Endothelial cell of umbilical vein (primary cell): ENCODE results near the gene PAX2. TPM values are rescaled to one million over a fixed set of nuclear protein-coding genes. Genes with fewer than 3 reads are reported as not detected.

Experiments used
- BruUV-seq: library from RNA; stranded (reverse); fragments of 400-500 nt; replicated peaks from 2 replicates; lab custom pipeline; 2021; lab: Mats Ljungman, UMichigan
- CTCF ChIA-PET: fragments of 300-600, 350-600 bp; sonication (Branson Sonifier 250); formaldehyde crosslinking; loops from one replicate; lab custom pipeline; 2021; ENCODE audit warnings: antibody characterized with exemption, inconsistent platforms; lab: Charles Lee
- POLR2A ChIA-PET: fragments of 300-600, 350-600 bp; sonication (Branson Sonifier 250); formaldehyde crosslinking; loops from one replicate; lab custom pipeline; 2021; ENCODE audit warnings: antibody characterized with exemption, inconsistent platforms; lab: Charles Lee
- DNase-seq: peaks from one replicate; pipeline ENCODE4 v3.0.0-alpha.2; 2011; ENCODE audit warnings: low read depth, low spot score
- FAIRE-seq: peaks from 2 replicates; lab custom pipeline; 2011; peaks lifted over from hg19 to GRCh38; lab: Jason Lieb, UNC
- H2AFZ ChIP-seq: 2 replicates; pipeline ENCODE4 v1.6.0; 2012; ENCODE audit warnings: low read depth, low read length, control low read depth, inconsistent platforms
- H3K27ac ChIP-seq: 2 replicates; pipeline ENCODE4 v1.5.1; 2011; ENCODE audit warnings: low read depth, mild to moderate bottlenecking, control low read depth, low read length, moderate library complexity; ENCODE audit not compliant: insufficient read depth
- H3K27me3 ChIP-seq, 2 experiments: 2 replicates each; pipeline versions ENCODE4 v1.6.0 to v1.6.1; 2011; ENCODE audit warnings: low read length in 2 of 2, mixed read lengths in 1 of 2; ENCODE audit not compliant: control insufficient read depth in 2 of 2, insufficient read depth in 2 of 2
- H3K36me3 ChIP-seq, 2 experiments: 2 replicates in 1 of 2; 3 replicates in 1 of 2; pipeline ENCODE4 v1.5.1; 2011; ENCODE audit warnings: low read length in 2 of 2, mild to moderate bottlenecking in 1 of 2, moderate library complexity in 1 of 2; ENCODE audit not compliant: control insufficient read depth in 2 of 2, insufficient read depth in 2 of 2; ENCODE audit errors: extremely low read depth in 1 of 2
- H3K4me1 ChIP-seq: 3 replicates; pipeline ENCODE4 v1.5.1; 2011; ENCODE audit warnings: mild to moderate bottlenecking, low read length; ENCODE audit not compliant: control insufficient read depth, insufficient read depth; ENCODE audit errors: extremely low read depth
- H3K4me2 ChIP-seq: 2 replicates; pipeline ENCODE4 v1.6.1; 2011; ENCODE audit warnings: low read length, control low read depth, mixed read lengths; ENCODE audit not compliant: insufficient read depth
- H3K4me3 ChIP-seq, 3 experiments: fragments of 200-600 bp in 1 of 3; sonication (generic), shearing (Covaris generic) in 1 of 3; replicated peaks in 1 of 3; 2 replicates each; pipeline ENCODE4 v1.5.1; 2011 to 2016; ENCODE audit warnings: control low read depth in 3 of 3, low read length in 3 of 3, mild to moderate bottlenecking in 2 of 3, inconsistent platforms in 1 of 3, low read depth in 1 of 3, moderate library complexity in 1 of 3; ENCODE audit not compliant: insufficient read depth in 1 of 3
- H3K79me2 ChIP-seq: 2 replicates; pipeline ENCODE4 v1.6.0; 2012; ENCODE audit warnings: low read length, inconsistent platforms; ENCODE audit not compliant: control insufficient read depth, insufficient read depth
- H3K9ac ChIP-seq: replicated peaks from 2 replicates; pipeline ENCODE3; 2011; ENCODE audit warnings: low read length, control low read depth; ENCODE audit not compliant: insufficient read depth; ENCODE audit errors: extremely low read depth
- H3K9me1 ChIP-seq: replicated peaks from 3 replicates; pipeline ENCODE4 v1.6.0; 2011; ENCODE audit warnings: mild to moderate bottlenecking, low read length; ENCODE audit not compliant: control insufficient read depth, insufficient read depth; ENCODE audit errors: extremely low read depth
- H3K9me3 ChIP-seq: replicated peaks from 2 replicates; pipeline ENCODE4 v1.5.1; 2012; ENCODE audit warnings: low read length, inconsistent platforms; ENCODE audit not compliant: control insufficient read depth, insufficient read depth
- H4K20me1 ChIP-seq: replicated peaks from 2 replicates; pipeline ENCODE3; 2011; ENCODE audit warnings: mild to moderate bottlenecking, low read length; ENCODE audit not compliant: control insufficient read depth, insufficient read depth; ENCODE audit errors: extremely low read depth
- CTCF ChIP-seq, 2 donors: IDR thresholded peaks; 1 replicate in 1 of 2; 2 replicates in 1 of 2; pipeline ENCODE4 v1.5.1; 2011; ENCODE audit warnings: low read length in 2 of 2, mild to moderate bottlenecking in 2 of 2, moderate library complexity in 2 of 2, control low read depth in 1 of 2, inconsistent platforms in 1 of 2, low read depth in 1 of 2; ENCODE audit not compliant: insufficient read depth in 1 of 2; ENCODE audit errors: extremely low read depth in 1 of 2
- EZH2 ChIP-seq: IDR thresholded peaks from 2 replicates; pipeline ENCODE4 v1.6.1; 2012; ENCODE audit warnings: borderline replicate concordance, low read depth, mild to moderate bottlenecking, moderate library complexity, low read length, inconsistent platforms; ENCODE audit not compliant: severe bottlenecking
- FOS ChIP-seq: IDR thresholded peaks from 2 replicates; pipeline ENCODE4 v1.6.1; 2011; ENCODE audit warnings: mild to moderate bottlenecking, low read length, moderate library complexity, borderline replicate concordance; ENCODE audit not compliant: insufficient read depth
- GATA2 ChIP-seq: IDR thresholded peaks from 2 replicates; pipeline ENCODE4 v1.7.0; 2011; ENCODE audit warnings: low read depth, mild to moderate bottlenecking, moderate library complexity, mixed read lengths, low read length; ENCODE audit not compliant: insufficient read length, insufficient read depth
- JUN ChIP-seq: IDR thresholded peaks from 2 replicates; pipeline ENCODE4 v1.6.1; 2011; ENCODE audit warnings: borderline replicate concordance, low read depth; ENCODE audit not compliant: insufficient read length, insufficient read depth
- MAX ChIP-seq: IDR thresholded peaks from 2 replicates; pipeline ENCODE4 v1.6.1; 2011; ENCODE audit not compliant: insufficient read depth, insufficient read length
- MYC ChIP-seq: IDR thresholded peaks from one replicate; pipeline ENCODE4 v1.6.1; 2011; ENCODE audit warnings: mild to moderate bottlenecking, low read depth, low read length
- POLR2A ChIP-seq: IDR thresholded peaks from 2 replicates; pipeline ENCODE4 v1.6.1; 2012; ENCODE audit warnings: low read depth, mild to moderate bottlenecking, control low read depth, low read length
- POLR2AphosphoS5 ChIP-seq: IDR thresholded peaks from 2 replicates; pipeline ENCODE4 v1.6.1; 2012; ENCODE audit warnings: low read depth, mild to moderate bottlenecking, control low read depth, low read length, moderate library complexity; ENCODE audit not compliant: insufficient read depth
- dilution Hi-C: fragments of 300-500 bp; cut with MboI; formaldehyde crosslinking; loops from one replicate; pipeline ENCODE4 v1.15.0; 2019; ENCODE audit warnings: low sequenced_read_pairs; ENCODE audit not compliant: extremely low pct_ligation_motif_present
- intact Hi-C: fragments of 100-400 bp; cut with micrococcal nuclease; formaldehyde crosslinking; loops from one replicate; pipeline ENCODE4 v1.10.0; 2022
- polyA plus RNA-seq, 4 experiments: library from polyadenylated mRNA; depleted of rRNA in 3 of 4; stranded (reverse) in 3 of 4; unstranded in 1 of 4; fragments of >200 nt; gene quantifications; 2 replicates each; pipeline versions ENCODE4 v1.2.1 to v1.2.3, GENCODE V29; 2011 to 2012; ENCODE audit warnings: missing spikeins in 1 of 4
- total RNA-seq: library from RNA; stranded (reverse); gene quantifications from 2 replicates; pipeline ENCODE4 v1.2.3, GENCODE V29; 2021

The PAX2 gene
- total and polyA plus RNA-seq, 2 donors (not counting 3 experiments of a cell fraction or from before 2014, with no cell fraction given) = not detected

GRCh38 chr10:100836891-100837290 lies 91.5 kb downstream of the PAX2 start:
- no peak overlapping the region for H2AFZ ChIP-seq
- no peak overlapping the region for H3K4me2 ChIP-seq
- H3K9ac ChIP-seq = no peak overlapping the region
- no peak for TF ChIP-seq MYC
- no peak overlapping the region for H3K4me3 ChIP-seq
- no peaks in the 10 kb centered on the region for H3K79me2 ChIP-seq
- ChIA-PET CTCF (no interaction called here), POLR2A (no interaction called here)
- no peaks in the 10 kb centered on the region for H3K9me3 ChIP-seq
- FAIRE-seq (no peak), DNase-seq (no peak)
- no TSS peak for BruUV-seq
- H4K20me1 ChIP-seq = no peaks in the 10 kb centered on the region
- dilution Hi-C loops = no loop called here
- no peaks in the 10 kb centered on the region for H3K9me1 ChIP-seq
- peaks cover 25 to 27% of the 10 kb centered on the region in 2 experiments for H3K27me3 ChIP-seq
- H3K4me1 ChIP-seq = no peaks in the 10 kb centered on the region
- H3K27ac ChIP-seq = no peak overlapping the region
- H3K36me3 ChIP-seq = no peaks in the 10 kb centered on the region
- intact Hi-C loops = no loop called here

GRCh38 chr10:100837300-100837699 lies 91.9 kb downstream of the PAX2 start:
- dilution Hi-C loops = no loop called here
- POLR2A ChIA-PET = no interaction called here

More at GRCh38 chr10:100837300-100837699, 91.9 kb downstream of the PAX2 start:
- no peak overlapping the region for H3K9ac ChIP-seq
- H3K9me1 ChIP-seq = no peaks in the 10 kb centered on the region
- H3K27me3 ChIP-seq = peaks cover 22 to 26% of the 10 kb centered on the region in 2 experiments
- intact Hi-C loops = no loop called here
- no peak overlapping the region for H3K27ac ChIP-seq
- DNase-seq (no peak), FAIRE-seq (no peak)
- CTCF ChIA-PET = no interaction called here
- no peaks in the 10 kb centered on the region for H4K20me1 ChIP-seq
- no TSS peak for BruUV-seq
- no peaks in the 10 kb centered on the region for H3K4me1 ChIP-seq
- H3K79me2 ChIP-seq = no peaks in the 10 kb centered on the region
- H3K4me2 ChIP-seq = no peak overlapping the region
- H3K36me3 ChIP-seq = no peaks in the 10 kb centered on the region
- TF ChIP-seq POLR2AphosphoS5 = no peak
- no peak for TF ChIP-seq POLR2A
- TF ChIP-seq EZH2 = no peak
- TF ChIP-seq FOS = no peak
- TF ChIP-seq CTCF (IDR thresholded peaks at IDR 0.05; ENCODE audit: extremely low read depth in 1 of 2, insufficient read depth in 1 of 2, low read depth in 1 of 2, low read length in 2 of 2) = no peak
- TF ChIP-seq MAX = no peak
- TF ChIP-seq JUN = no peak
- no peak for TF ChIP-seq MYC
- TF ChIP-seq GATA2 = no peak
- H2AFZ ChIP-seq = no peak overlapping the region
- no peak overlapping the region for H3K4me3 ChIP-seq
- no peaks in the 10 kb centered on the region for H3K9me3 ChIP-seq
